Activated CD8-positive, alpha-beta T cell treated with anti-CD3 and anti-CD28 coated beads, Interleukin-2, amount 10 ng/mL, durations not matched to agents 7 days and 5 days (primary cell): Measurements from ENCODE around the gene OR1A2. TPM values are rescaled to one million over a fixed set of nuclear protein-coding genes. Genes with fewer than 3 reads are reported as not detected.
"Not testable (repeated sequence)": the region's sequence is repeated elsewhere in the genome, so short reads cannot be mapped to it uniquely, and the experiment has no call there.

Source experiments
- ATAC-seq: fragments of 150-1000 bp; cut with Tn5 transposase; one replicate; pipeline ENCODE4 v1.10.0; 2021; ENCODE audit warnings: moderate library complexity
- CTCF ChIA-PET: fragments of 350-600 bp; sonication (Branson Sonifier 250); formaldehyde crosslinking; loops from one replicate; lab custom pipeline; 2021; ENCODE audit warnings: antibody characterized with exemption; lab: Charles Lee
- POLR2A ChIA-PET: fragments of 350-600 bp; sonication (Branson Sonifier 250); formaldehyde crosslinking; loops from one replicate; lab custom pipeline; 2021; ENCODE audit warnings: antibody characterized with exemption; lab: Charles Lee
- DNase-seq: peaks from one replicate; pipeline ENCODE4 v3.0.0-alpha.2; 2020
- H3K27ac Mint-ChIP-seq: one replicate; pipeline ENCODE4 v1.8.0; 2021; ENCODE audit warnings: mild to moderate bottlenecking, mixed read lengths
- H3K27me3 Mint-ChIP-seq: one replicate; pipeline ENCODE4 v1.8.0; 2021; ENCODE audit warnings: low read depth, mixed read lengths
- H3K36me3 Mint-ChIP-seq: one replicate; pipeline ENCODE4 v1.8.0; 2021; ENCODE audit warnings: low read depth, mixed read lengths
- H3K4me1 Mint-ChIP-seq: one replicate; pipeline ENCODE4 v1.8.0; 2021; ENCODE audit warnings: low read depth, mixed read lengths
- H3K4me3 Mint-ChIP-seq: one replicate; pipeline ENCODE4 v1.8.0; 2021; ENCODE audit warnings: mild to moderate bottlenecking, mixed read lengths
- H3K9me3 Mint-ChIP-seq: one replicate; pipeline ENCODE4 v1.8.0; 2022; ENCODE audit warnings: mixed read lengths; ENCODE audit not compliant: insufficient read depth
- total RNA-seq, 2 experiments: library from RNA; stranded (reverse); gene quantifications; one replicate each; pipeline ENCODE4 v1.2.3, GENCODE V29; 2021

OR1A2 gene
- total RNA-seq, result not detected

- ATAC-seq (no peak), DNase-seq (no peak)
- H3K4me1 Mint-ChIP-seq, result no peaks in the 10 kb centered on the region
- H3K4me3 Mint-ChIP-seq, result no peak within 1 kb of the TSS
- CTCF ChIA-PET, result no interaction called here
- H3K9me3 Mint-ChIP-seq, result no peaks in the 10 kb centered on the region
- H3K36me3 Mint-ChIP-seq, result no peaks in the 10 kb centered on the region
- no peak within 1 kb of the TSS for H3K27ac Mint-ChIP-seq
- H3K27me3 Mint-ChIP-seq, result peaks cover 8% of the 10 kb centered on the region
- POLR2A ChIA-PET, result no interaction called here
These were observed at the start of gene OR1A2 for GRCh38 chr17:3197219-3197618. Gene OR1A2 (plus strand): TSS chr17:3197519. CDS start chr17:3197519, 0 bp downstream.

- no peak for DNase-seq
- peaks cover 4% of the 10 kb centered on the region for H3K9me3 Mint-ChIP-seq
- ATAC-seq, result no peak
- ChIA-PET POLR2A (no interaction called here), CTCF (no interaction called here)
- peaks cover 5% of the 10 kb centered on the region for H3K27me3 Mint-ChIP-seq
- no peaks in the 10 kb centered on the region for H3K4me1 Mint-ChIP-seq
- H3K4me3 Mint-ChIP-seq, result no peak overlapping the region
- no peaks in the 10 kb centered on the region for H3K36me3 Mint-ChIP-seq
- no peak overlapping the region for H3K27ac Mint-ChIP-seq
These were observed 40.1 kb upstream of the OR1A2 start for GRCh38 chr17:3157218-3157617.

- H3K4me3 Mint-ChIP-seq, result no peak overlapping the region
These were observed 29.7 kb upstream of the OR1A2 start for GRCh38 chr17:3167574-3167973.

GRCh38 chr17:3189961-3190360 lies 7.4 kb upstream of the OR1A2 start:
- no peaks in the 10 kb centered on the region for H3K9me3 Mint-ChIP-seq
- POLR2A ChIA-PET, result no interaction called here
- H3K27ac Mint-ChIP-seq, result no peak overlapping the region
- H3K4me3 Mint-ChIP-seq, result no peak overlapping the region
- H3K4me1 Mint-ChIP-seq, result no peaks in the 10 kb centered on the region
- DNase-seq (no peak), ATAC-seq (no peak)
- no peaks in the 10 kb centered on the region for H3K36me3 Mint-ChIP-seq
- CTCF ChIA-PET, result no interaction called here
- H3K27me3 Mint-ChIP-seq, result peaks cover 9% of the 10 kb centered on the region

More at GRCh38 chr17:3167574-3167973, 29.7 kb upstream of the OR1A2 start:
- CTCF ChIA-PET, result no interaction called here
- no peak overlapping the region for H3K27ac Mint-ChIP-seq
- H3K9me3 Mint-ChIP-seq, result peaks cover 2% of the 10 kb centered on the region
- H3K36me3 Mint-ChIP-seq, result no peaks in the 10 kb centered on the region
- DNase-seq, result no peak
- H3K4me1 Mint-ChIP-seq, result peaks cover 2% of the 10 kb centered on the region
- ATAC-seq, result no peak
- peaks cover 3% of the 10 kb centered on the region for H3K27me3 Mint-ChIP-seq
- POLR2A ChIA-PET, result no interaction called here

GRCh38 chr17:3207367-3207766 lies 10.0 kb downstream of the OR1A2 start, which contains the start of gene OR1A1:
Gene OR1A1 (plus strand): TSS chr17:3207667. CDS start chr17:3215621, 7,954 bp downstream.
- no peak for DNase-seq
- Mint-ChIP-seq H3K36me3 (no peaks in the 10 kb centered on the region), H3K27me3 (peaks cover 6% of the 10 kb centered on the region), H3K9me3 (no peaks in the 10 kb centered on the region), H3K27ac (no peak within 1 kb of the TSS), H3K4me3 (no peak within 1 kb of the TSS), H3K4me1 (no peaks in the 10 kb centered on the region)
- no peak for ATAC-seq
- CTCF ChIA-PET, result no interaction called here
- POLR2A ChIA-PET, result no interaction called here

GRCh38 chr17:3208484-3208883 lies 11.2 kb downstream of the OR1A2 start:
- DNase-seq, result no peak
- Mint-ChIP-seq H3K4me1 (no peaks in the 10 kb centered on the region), H3K27ac (no peak overlapping the region), H3K27me3 (peaks cover 7% of the 10 kb centered on the region), H3K4me3 (no peak overlapping the region), H3K36me3 (no peaks in the 10 kb centered on the region), H3K9me3 (no peaks in the 10 kb centered on the region)
- ChIA-PET POLR2A (no interaction called here), CTCF (no interaction called here)
- no peak for ATAC-seq

- Mint-ChIP-seq H3K9me3 (no peaks in the 10 kb centered on the region), H3K27ac (no peak overlapping the region), H3K4me1 (no peaks in the 10 kb centered on the region), H3K36me3 (no peaks in the 10 kb centered on the region), H3K27me3 (peaks cover 5% of the 10 kb centered on the region), H3K4me3 (no peak overlapping the region)
- ChIA-PET CTCF (no interaction called here), POLR2A (no interaction called here)
- ATAC-seq (no peak), DNase-seq (no peak)
These were observed 15.7 kb downstream of the OR1A2 start for GRCh38 chr17:3213001-3213400.

GRCh38 chr17:3213587-3213986 lies 16.3 kb downstream of the OR1A2 start:
- H3K9me3 Mint-ChIP-seq, result no peaks in the 10 kb centered on the region
- no peak overlapping the region for H3K4me3 Mint-ChIP-seq

GRCh38 chr17:3219978-3220377 lies 22.7 kb downstream of the OR1A2 start:
- H3K4me1 Mint-ChIP-seq, result peaks cover 15% of the 10 kb centered on the region
- ATAC-seq, CTCF ChIA-PET, H3K36me3 Mint-ChIP-seq, DNase-seq, H3K4me3 Mint-ChIP-seq, H3K9me3 Mint-ChIP-seq, H3K27me3 Mint-ChIP-seq, H3K27ac Mint-ChIP-seq, POLR2A ChIA-PET: not testable (repeated sequence)

More at GRCh38 chr17:3213587-3213986, 16.3 kb downstream of the OR1A2 start:
- DNase-seq (no peak), ATAC-seq (no peak)
- POLR2A ChIA-PET, result no interaction called here
- Mint-ChIP-seq H3K4me1 (no peaks in the 10 kb centered on the region), H3K27me3 (peaks cover 5% of the 10 kb centered on the region), H3K27ac (no peak overlapping the region), H3K36me3 (no peaks in the 10 kb centered on the region)
- CTCF ChIA-PET, result no interaction called here

GRCh38 chr17:3221850-3222249 lies 24.5 kb downstream of the OR1A2 start:
- Mint-ChIP-seq H3K4me1 (peaks cover 15% of the 10 kb centered on the region), H3K9me3 (no peaks in the 10 kb centered on the region), H3K36me3 (no peaks in the 10 kb centered on the region), H3K27me3 (peaks cover 4% of the 10 kb centered on the region), H3K4me3 (peak overlapping the region; percentile 54), H3K27ac (no peak overlapping the region)
- POLR2A ChIA-PET, result no interaction called here
- ATAC-seq (no peak), DNase-seq (no peak)
- CTCF ChIA-PET, result no interaction called here

GRCh38 chr17:3222505-3222904 lies 25.2 kb downstream of the OR1A2 start:
- Mint-ChIP-seq H3K4me1 (peaks cover 15% of the 10 kb centered on the region), H3K9me3 (no peaks in the 10 kb centered on the region), H3K27ac (peak overlapping the region; percentile 50), H3K4me3 (peak overlapping the region; percentile 54), H3K36me3 (no peaks in the 10 kb centered on the region), H3K27me3 (peaks cover 4% of the 10 kb centered on the region)
- ATAC-seq (peak; percentile 58), DNase-seq (peak; percentile 25)
- ChIA-PET POLR2A (no interaction called here), CTCF (no interaction called here)

- H3K4me3 Mint-ChIP-seq, ATAC-seq, DNase-seq, H3K27ac Mint-ChIP-seq, POLR2A ChIA-PET, CTCF ChIA-PET, H3K36me3 Mint-ChIP-seq, H3K27me3 Mint-ChIP-seq, H3K9me3 Mint-ChIP-seq: not testable (repeated sequence)
- H3K4me1 Mint-ChIP-seq, result peaks cover 15% of the 10 kb centered on the region
These were observed 27.5 kb downstream of the OR1A2 start for GRCh38 chr17:3224721-3225352.

GRCh38 chr17:3232300-3232699 lies 35.0 kb downstream of the OR1A2 start:
- CTCF ChIA-PET, DNase-seq, H3K4me3 Mint-ChIP-seq, H3K27ac Mint-ChIP-seq, POLR2A ChIA-PET, H3K9me3 Mint-ChIP-seq, H3K4me1 Mint-ChIP-seq, H3K36me3 Mint-ChIP-seq, ATAC-seq, H3K27me3 Mint-ChIP-seq: not testable (repeated sequence)
